BLaER1 treated with 17β-estradiol and CSF1 and Interleukin-3, amounts not matched to agents 10 nM and 100 nM (cell line): ENCODE measurements around the gene DUSP23.

Experiments used
- H3K27ac ChIP-seq, 11 experiments: shearing (Covaris generic); formaldehyde crosslinking; 2 replicates each; pipeline ENCODE4 v1.8.1; 2022
- H3K27me3 ChIP-seq, 11 experiments: shearing (Covaris generic); formaldehyde crosslinking; 2 replicates each; pipeline ENCODE4 v1.8.1; 2022
- H3K36me3 ChIP-seq, 11 experiments: shearing (Covaris generic); formaldehyde crosslinking; 2 replicates each; pipeline ENCODE4 v1.8.1; 2022
- H3K4me1 ChIP-seq, 10 experiments: shearing (Covaris generic); formaldehyde crosslinking; 2 replicates each; pipeline ENCODE4 v1.8.1; 2022
- H3K4me2 ChIP-seq, 11 experiments: shearing (Covaris generic); formaldehyde crosslinking; 2 replicates each; pipeline ENCODE4 v1.8.1; 2022
- H3K4me3 ChIP-seq, 10 experiments: shearing (Covaris generic); formaldehyde crosslinking; 2 replicates each; pipeline ENCODE4 v1.8.1; 2022
- H3K9ac ChIP-seq, 11 experiments: shearing (Covaris generic); formaldehyde crosslinking; 2 replicates each; pipeline ENCODE4 v1.8.1; 2022
- H3K9me3 ChIP-seq, 11 experiments: shearing (Covaris generic); formaldehyde crosslinking; replicated peaks in 1 of 11; 2 replicates each; pipeline ENCODE4 v1.8.1; 2022
- H4K20me1 ChIP-seq, 11 experiments: shearing (Covaris generic); formaldehyde crosslinking; 2 replicates each; pipeline ENCODE4 v1.8.1; 2022
- Cebpa-rat ChIP-seq, 11 experiments: shearing (Covaris generic); IDR thresholded peaks; 2 replicates each; pipeline ENCODE4 v1.8.1; 2022

DUSP23 gene

DNA sequence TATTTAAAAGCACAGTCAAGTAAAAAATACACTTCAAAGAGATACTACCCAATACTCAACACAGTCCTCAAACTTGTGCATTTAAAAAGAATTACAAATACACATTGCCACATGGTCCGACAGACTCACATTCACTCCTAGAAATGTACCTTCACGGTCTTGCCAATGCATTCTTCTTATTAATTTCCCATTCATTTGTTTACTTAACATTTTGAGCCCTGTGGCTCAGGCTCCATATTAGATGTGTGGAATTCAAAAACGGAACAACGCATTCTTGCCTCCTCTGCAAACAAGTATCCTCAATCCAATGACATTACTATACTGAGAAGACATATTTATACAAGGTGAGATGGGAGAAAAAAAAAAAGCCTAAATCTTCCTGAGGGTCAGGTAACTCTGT, 2.5 kb upstream of the DUSP23 start:
- Histone ChIP-seq H4K20me1 (no peaks in the 10 kb centered on the region), H3K4me1 (peaks cover 0 to 13% (median 0%) of the 10 kb centered on the region in 10 experiments; a peak in 4 of 20 replicates)
- TF ChIP-seq Cebpa-rat (IDR thresholded peaks at IDR 0.05) = no peak

DNA sequence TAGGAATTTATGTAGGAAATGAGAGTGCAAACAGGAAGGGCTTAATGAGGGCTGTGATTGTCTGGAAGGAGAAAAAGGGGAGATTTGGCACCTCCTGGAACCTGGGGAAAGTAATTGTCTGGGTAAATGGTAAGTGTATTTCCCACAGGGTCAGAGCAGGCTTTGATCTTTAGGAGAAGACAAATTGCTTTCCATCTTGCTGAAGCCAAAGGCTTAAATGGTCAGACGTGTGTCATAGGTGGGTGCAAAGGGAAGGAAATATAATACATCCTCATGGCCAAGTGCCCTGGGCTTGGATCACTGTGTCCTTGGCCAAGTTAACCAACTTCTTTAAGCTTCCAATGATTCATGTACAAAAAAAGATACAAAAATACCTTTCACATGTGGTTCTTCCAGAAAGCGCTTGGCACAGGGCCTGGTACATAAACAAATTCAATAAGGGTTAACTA, 1.3 kb upstream of the DUSP23 start:
- peak overlapping the region in 2 of 11 experiments; percentile 27 to 47; a peak in 4 of 22 replicates for H3K4me2 ChIP-seq

More for the DNA sequence above, 2.5 kb upstream of the DUSP23 start:
- Histone ChIP-seq H3K27me3 (peaks cover 0 to 9% (median 4%) of the 10 kb centered on the region in 11 experiments; a peak in 8 of 22 replicates), H3K9ac (no peak overlapping the region), H3K4me2 (no peak overlapping the region), H3K36me3 (no peaks in the 10 kb centered on the region), H3K4me3 (no peak overlapping the region), H3K9me3 (peaks cover 0 to 12% (median 10%) of the 10 kb centered on the region in 11 experiments; a peak in 17 of 22 replicates), H3K27ac (no peak overlapping the region)

DNA sequence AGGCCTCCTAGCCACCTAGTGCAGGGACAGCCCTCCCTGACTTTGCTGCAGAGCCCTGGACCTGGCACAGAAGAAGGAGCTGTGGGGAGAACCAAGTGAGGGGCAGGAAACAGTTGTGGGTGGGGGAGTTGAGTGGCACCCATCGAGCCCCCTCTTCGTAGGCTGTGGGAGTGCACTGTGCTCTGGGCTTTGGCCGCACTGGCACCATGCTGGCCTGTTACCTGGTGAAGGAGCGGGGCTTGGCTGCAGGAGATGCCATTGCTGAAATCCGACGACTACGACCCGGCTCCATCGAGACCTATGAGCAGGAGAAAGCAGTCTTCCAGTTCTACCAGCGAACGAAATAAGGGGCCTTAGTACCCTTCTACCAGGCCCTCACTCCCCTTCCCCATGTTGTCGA, 1.2 kb downstream of the DUSP23 start:
- H3K36me3 ChIP-seq = no peaks in the 10 kb centered on the region
- H3K9ac ChIP-seq = no peak overlapping the region
- H3K27ac ChIP-seq = no peak overlapping the region
- H4K20me1 ChIP-seq = no peaks in the 10 kb centered on the region
- TF ChIP-seq Cebpa-rat (IDR thresholded peaks at IDR 0.05) = no peak
- no peak overlapping the region for H3K4me3 ChIP-seq
- H3K4me1 ChIP-seq = peaks cover 0 to 13% (median 0%) of the 10 kb centered on the region in 10 experiments; a peak in 4 of 20 replicates
- no peak overlapping the region for H3K4me2 ChIP-seq
- peaks cover 0 to 9% (median 4%) of the 10 kb centered on the region in 11 experiments; a peak in 8 of 22 replicates for H3K27me3 ChIP-seq
- peaks cover 0 to 12% (median 10%) of the 10 kb centered on the region in 11 experiments; a peak in 17 of 22 replicates for H3K9me3 ChIP-seq

More for the DNA sequence above, 1.3 kb upstream of the DUSP23 start:
- no peak overlapping the region for H3K27ac ChIP-seq
- TF ChIP-seq Cebpa-rat (IDR thresholded peaks at IDR 0.05) = no peak
- peaks cover 0 to 13% (median 0%) of the 10 kb centered on the region in 10 experiments; a peak in 4 of 20 replicates for H3K4me1 ChIP-seq
- no peaks in the 10 kb centered on the region for H4K20me1 ChIP-seq
- peaks cover 0 to 12% (median 10%) of the 10 kb centered on the region in 11 experiments; a peak in 17 of 22 replicates for H3K9me3 ChIP-seq
- H3K27me3 ChIP-seq = peaks cover 0 to 9% (median 4%) of the 10 kb centered on the region in 11 experiments; a peak in 8 of 22 replicates
- H3K4me3 ChIP-seq = no peak overlapping the region
- H3K9ac ChIP-seq = no peak overlapping the region
- H3K36me3 ChIP-seq = no peaks in the 10 kb centered on the region

DNA sequence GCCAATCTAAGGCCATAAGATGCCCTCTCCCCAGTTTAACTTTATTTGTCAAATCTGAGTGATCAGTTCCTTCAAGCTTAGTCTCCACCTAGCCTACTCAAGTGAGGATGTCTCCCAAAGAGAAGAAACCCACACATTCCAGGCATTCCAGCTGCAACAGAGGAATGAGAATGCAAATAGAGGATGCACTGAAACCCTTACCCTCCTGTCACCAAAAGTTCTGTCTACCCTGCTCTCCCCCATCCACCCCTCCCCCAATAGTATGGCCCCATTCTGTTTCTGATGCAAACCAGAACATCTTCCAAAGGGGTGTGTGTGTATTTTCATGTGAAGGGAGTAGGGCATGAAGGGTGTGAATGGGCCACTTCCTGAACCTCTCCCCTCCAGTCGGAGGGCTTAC, 3.0 kb downstream of the DUSP23 start:
- Histone ChIP-seq H3K36me3 (no peaks in the 10 kb centered on the region), H3K4me1 (peaks cover 0 to 11% (median 0%) of the 10 kb centered on the region in 10 experiments; a peak in 4 of 20 replicates), H3K9me3 (peaks cover 0 to 12% (median 10%) of the 10 kb centered on the region in 11 experiments; a peak in 17 of 22 replicates), H3K27ac (no peak overlapping the region), H3K9ac (no peak overlapping the region), H4K20me1 (no peaks in the 10 kb centered on the region), H3K4me3 (no peak overlapping the region), H3K27me3 (peaks cover 0 to 9% (median 4%) of the 10 kb centered on the region in 11 experiments; a peak in 8 of 22 replicates), H3K4me2 (no peak overlapping the region)
- TF ChIP-seq Cebpa-rat (IDR thresholded peaks at IDR 0.05) = no peak

DNA sequence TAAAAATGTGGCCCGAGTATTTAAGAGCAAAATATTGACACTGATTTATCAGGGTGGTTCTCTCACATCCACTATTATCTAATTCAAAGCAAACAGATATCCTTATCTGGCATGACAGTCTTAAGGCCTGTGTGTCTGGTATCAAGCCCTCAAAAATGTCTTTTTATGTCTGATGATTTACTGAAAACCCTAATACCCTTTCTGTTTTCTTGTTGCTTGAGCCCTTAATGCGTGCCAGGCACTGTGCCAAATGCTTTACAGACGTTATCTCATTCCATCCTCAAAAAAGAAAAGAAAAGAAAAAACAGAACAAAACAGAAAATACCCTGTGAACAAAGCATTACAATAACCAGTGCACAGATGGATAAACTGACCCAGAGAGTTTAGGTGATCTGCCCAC, 5.7 kb downstream of the DUSP23 start:
- no peaks in the 10 kb centered on the region for H3K27me3 ChIP-seq
- H3K27ac ChIP-seq = no peak overlapping the region
- no peak for TF ChIP-seq Cebpa-rat (IDR thresholded peaks at IDR 0.05)
- H3K9me3 ChIP-seq = peaks cover 0 to 1% (median 0%) of the 10 kb centered on the region in 11 experiments; a peak in 3 of 22 replicates
- H3K4me3 ChIP-seq = no peak overlapping the region
- H3K4me1 ChIP-seq = no peaks in the 10 kb centered on the region
- no peaks in the 10 kb centered on the region for H3K36me3 ChIP-seq
- H3K9ac ChIP-seq = no peak overlapping the region
- no peak overlapping the region for H3K4me2 ChIP-seq
- H4K20me1 ChIP-seq = no peaks in the 10 kb centered on the region

DNA sequence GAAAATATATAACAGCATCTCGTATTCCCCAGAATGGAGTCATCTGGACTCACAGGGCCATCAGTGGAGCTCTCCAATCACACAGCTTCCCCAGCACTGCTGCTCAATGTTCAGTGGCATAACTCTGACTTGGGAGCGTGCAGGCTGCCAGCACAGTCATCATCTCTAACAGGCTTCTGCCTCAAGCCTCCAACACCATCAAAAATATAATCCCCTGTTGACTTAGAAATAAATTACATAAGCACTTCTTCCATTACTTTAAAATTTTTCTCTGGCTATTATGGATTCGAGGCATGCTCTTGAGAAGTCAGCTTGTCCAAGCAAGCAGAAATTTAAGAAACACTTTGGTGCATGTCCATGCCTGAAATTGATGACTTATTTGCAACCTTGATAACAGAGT, 6.2 kb downstream of the DUSP23 start:
- Histone ChIP-seq H3K9ac (no peak overlapping the region), H4K20me1 (no peaks in the 10 kb centered on the region), H3K4me3 (no peak overlapping the region), H3K4me2 (no peak overlapping the region), H3K36me3 (no peaks in the 10 kb centered on the region), H3K27ac (no peak overlapping the region), H3K9me3 (no peaks in the 10 kb centered on the region), H3K4me1 (0 out of 20 replicates have a peak, but pooled peaks cover 0 to under 1% (median 0%) of the 10 kb centered on the region in 10 experiments), H3K27me3 (no peaks in the 10 kb centered on the region)
- no peak for TF ChIP-seq Cebpa-rat (IDR thresholded peaks at IDR 0.05)

DNA sequence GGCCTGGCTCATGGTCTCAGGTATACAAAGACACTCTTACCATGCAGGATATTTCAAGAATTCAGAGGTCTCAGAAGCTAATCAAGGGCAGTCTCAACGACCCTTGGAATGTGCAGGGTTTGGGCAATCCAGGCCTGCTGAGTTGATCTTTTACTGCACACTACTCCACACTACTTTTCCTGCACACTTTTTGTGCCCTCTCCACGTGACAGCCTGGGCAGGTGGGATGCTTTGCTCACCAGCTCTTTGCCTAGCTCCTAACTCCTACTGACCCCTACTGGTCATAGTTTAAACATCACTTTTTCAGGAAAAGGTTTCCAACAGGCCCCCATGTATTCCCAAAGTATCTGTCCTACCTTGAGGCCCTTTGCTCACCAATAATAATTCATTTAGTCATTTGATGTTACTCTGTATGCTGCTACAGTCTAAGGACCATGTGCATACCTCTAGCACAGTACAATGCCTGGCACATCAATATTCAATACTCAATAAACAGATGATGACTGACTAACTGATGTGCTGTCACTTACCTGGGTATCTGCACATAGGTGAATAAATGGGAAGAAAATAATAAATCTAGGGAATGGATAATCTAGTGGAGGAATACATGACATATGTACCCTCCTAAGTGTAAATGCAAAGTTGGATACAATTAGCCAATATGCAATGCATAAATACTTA, 9.6 kb downstream of the DUSP23 start:
- Histone ChIP-seq H3K27me3 (no peaks in the 10 kb centered on the region), H3K4me3 (no peak overlapping the region), H3K9me3 (no peaks in the 10 kb centered on the region), H4K20me1 (no peaks in the 10 kb centered on the region), H3K27ac (no peak overlapping the region), H3K4me2 (no peak overlapping the region), H3K36me3 (0 out of 22 replicates have a peak, but pooled peaks cover 0 to 6% (median 0%) of the 10 kb centered on the region in 11 experiments), H3K9ac (no peak overlapping the region), H3K4me1 (0 out of 20 replicates have a peak, but pooled peaks cover 0 to 7% (median 0%) of the 10 kb centered on the region in 10 experiments)
- TF ChIP-seq Cebpa-rat (IDR thresholded peaks at IDR 0.05) = no peak

DNA sequence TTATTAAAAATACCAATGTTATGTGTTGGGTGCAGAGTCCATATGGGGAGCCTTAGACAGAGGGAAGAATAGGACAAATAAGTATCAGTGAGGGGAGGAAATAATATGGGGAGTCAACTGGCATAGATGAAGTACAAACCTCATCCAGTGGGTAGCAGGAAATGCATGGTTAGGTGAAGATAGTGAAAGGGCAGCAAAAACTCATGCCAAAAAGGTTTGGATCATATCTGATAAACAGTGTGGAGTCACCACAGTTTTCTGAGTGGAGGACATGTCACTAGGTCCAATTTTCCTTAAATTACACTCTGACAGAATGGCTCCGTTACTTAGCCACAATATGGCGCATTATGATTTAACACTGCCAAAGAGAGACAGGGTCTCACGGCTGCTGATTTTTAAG, 10.3 kb downstream of the DUSP23 start:
- H3K27ac ChIP-seq = no peak overlapping the region
- H4K20me1 ChIP-seq = no peaks in the 10 kb centered on the region
- no peaks in the 10 kb centered on the region for H3K9me3 ChIP-seq
- no peak overlapping the region for H3K4me3 ChIP-seq
- no peak for TF ChIP-seq Cebpa-rat (IDR thresholded peaks at IDR 0.05)
- H3K27me3 ChIP-seq = no peaks in the 10 kb centered on the region
- 0 out of 22 replicates have a peak, but pooled peaks cover 0 to 12% (median 0%) of the 10 kb centered on the region in 11 experiments for H3K36me3 ChIP-seq
- 0 out of 20 replicates have a peak, but pooled peaks cover 0 to 7% (median 0%) of the 10 kb centered on the region in 10 experiments for H3K4me1 ChIP-seq
- no peak overlapping the region for H3K4me2 ChIP-seq
- no peak overlapping the region for H3K9ac ChIP-seq

DNA sequence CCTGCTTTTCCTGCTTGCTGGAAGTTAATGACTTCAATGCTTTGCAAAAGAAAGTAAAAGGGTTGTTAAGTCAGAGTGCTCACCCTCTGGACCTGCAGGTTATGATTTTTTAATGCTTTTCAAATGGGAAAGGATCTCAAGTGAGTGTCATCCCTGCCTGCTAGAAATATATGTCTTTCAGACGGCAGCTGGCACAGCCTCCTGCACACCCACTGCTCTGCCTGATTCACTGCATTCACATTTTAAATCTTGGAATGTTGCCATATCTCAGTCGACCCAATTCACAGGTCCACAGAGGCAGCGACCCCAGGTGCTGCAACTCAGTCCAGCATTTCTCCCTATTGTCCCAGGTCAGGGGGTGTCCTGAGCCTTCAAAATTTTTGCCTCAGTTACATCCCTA, 10.7 kb downstream of the DUSP23 start:
- no peak overlapping the region for H3K4me3 ChIP-seq
- H3K9me3 ChIP-seq = no peaks in the 10 kb centered on the region
- 0 out of 22 replicates have a peak, but pooled peaks cover 0 to 13% (median 0%) of the 10 kb centered on the region in 11 experiments for H3K36me3 ChIP-seq
- H3K4me2 ChIP-seq = no peak overlapping the region
- no peaks in the 10 kb centered on the region for H4K20me1 ChIP-seq
- 0 out of 20 replicates have a peak, but pooled peaks cover 0 to 7% (median 0%) of the 10 kb centered on the region in 10 experiments for H3K4me1 ChIP-seq
- H3K27ac ChIP-seq = no peak overlapping the region
- no peaks in the 10 kb centered on the region for H3K27me3 ChIP-seq
- no peak for TF ChIP-seq Cebpa-rat (IDR thresholded peaks at IDR 0.05)
- H3K9ac ChIP-seq = no peak overlapping the region
